IMR-90 (cell line): ENCODE results near the gene NPR3. TPM values are rescaled to one million over a fixed set of nuclear protein-coding genes. Genes with fewer than 3 reads are reported as not detected.
A peak's percentile ranks its signal among the peaks of the same experiment; 100 is the strongest.

Source experiments
- ATAC-seq: fragments of 200-7000 bp; cut with Tn5 transposase; 2 replicates; pipeline ENCODE4 v1.9.1; 2020; ENCODE audit warnings: low read depth, mild to moderate bottlenecking, moderate library complexity
- BruUV-seq: library from RNA; stranded (reverse); fragments of 400-500 nt; replicated peaks from 2 replicates; lab custom pipeline; 2021; lab: Mats Ljungman, UMichigan
- CTCF ChIA-PET: fragments of 300-600 bp; formaldehyde crosslinking; extraction: SDS; loops from one replicate; lab custom pipeline; 2021; ENCODE audit warnings: antibody characterized with exemption; lab: Yijun Ruan, JAX
- POLR2A ChIA-PET: fragments of 300-600 bp; sonication (Branson Sonifier 250); formaldehyde crosslinking; loops from one replicate; lab custom pipeline; 2022; ENCODE audit warnings: antibody characterized with exemption; ENCODE audit not compliant: unreplicated experiment; lab: Charles Lee
- DNase-seq: peaks from one replicate; pipeline ENCODE4 v3.0.0; 2013
- H2AFZ ChIP-seq: replicated peaks from 2 replicates; pipeline ENCODE3; 2013; ENCODE audit warnings: low read length, mild to moderate bottlenecking; ENCODE audit not compliant: poor library complexity
- H2AK5ac ChIP-seq: 2 replicates; pipeline ENCODE4 v1.6.1; 2013; ENCODE audit warnings: low read depth, low read length, inconsistent platforms
- H2AK9ac ChIP-seq: replicated peaks from 2 replicates; pipeline ENCODE3; 2013; ENCODE audit warnings: mild to moderate bottlenecking, low read depth, low read length, moderate library complexity; ENCODE audit not compliant: poor library complexity
- H2BK120ac ChIP-seq: 2 replicates; pipeline ENCODE4 v1.6.1; 2013; ENCODE audit warnings: low read depth, low read length, inconsistent platforms
- H2BK15ac ChIP-seq: 3 replicates; pipeline ENCODE4 v1.6.1; 2013; ENCODE audit warnings: low read depth, low read length, inconsistent platforms
- H2BK20ac ChIP-seq: 2 replicates; pipeline ENCODE4 v1.6.1; 2013; ENCODE audit warnings: low read depth, mild to moderate bottlenecking, inconsistent platforms, low read length, moderate library complexity
- H2BK5ac ChIP-seq: 2 replicates; pipeline ENCODE4 v1.6.1; 2013; ENCODE audit warnings: mild to moderate bottlenecking, low read depth, low read length, inconsistent platforms; ENCODE audit not compliant: poor library complexity, severe bottlenecking
- H3K14ac ChIP-seq: replicated peaks from 2 replicates; pipeline ENCODE4 v1.6.1; 2013; ENCODE audit warnings: low read depth, low read length, inconsistent platforms
- H3K18ac ChIP-seq: 2 replicates; pipeline ENCODE4 v1.6.1; 2013; ENCODE audit warnings: low read depth, low read length, control low read depth
- H3K23ac ChIP-seq: 2 replicates; pipeline ENCODE4 v1.6.1; 2013; ENCODE audit warnings: low read depth, low read length, inconsistent platforms
- H3K27ac ChIP-seq: 2 replicates; pipeline ENCODE4 v1.5.1; 2013; ENCODE audit warnings: mild to moderate bottlenecking, control low read depth, low read length; ENCODE audit not compliant: insufficient read depth
- H3K27me3 ChIP-seq: 2 replicates; pipeline ENCODE4 v1.6.1; 2013; ENCODE audit warnings: low read length; ENCODE audit not compliant: control insufficient read depth, insufficient read depth
- H3K36me3 ChIP-seq: 2 replicates; pipeline ENCODE4 v1.6.1; 2013; ENCODE audit warnings: low read length, mixed read lengths; ENCODE audit not compliant: control insufficient read depth, insufficient read depth
- H3K4ac ChIP-seq: 2 replicates; pipeline ENCODE4 v1.6.1; 2013; ENCODE audit warnings: low read depth, low read length, inconsistent platforms
- H3K4me1 ChIP-seq: 2 replicates; pipeline ENCODE4 v1.6.1; 2013; ENCODE audit warnings: low read length, mixed read lengths; ENCODE audit not compliant: control insufficient read depth, insufficient read depth
- H3K4me2 ChIP-seq: 2 replicates; pipeline ENCODE4 v1.6.1; 2013; ENCODE audit warnings: low read depth, mild to moderate bottlenecking, control low read depth, low read length, moderate library complexity
- H3K4me3 ChIP-seq: 2 replicates; pipeline ENCODE4 v1.5.1; 2013; ENCODE audit warnings: low read depth, mild to moderate bottlenecking, control low read depth, low read length, moderate library complexity; ENCODE audit not compliant: insufficient read depth
- H3K56ac ChIP-seq: 2 replicates; pipeline ENCODE4 v1.6.1; 2013; ENCODE audit warnings: low read length, inconsistent platforms; ENCODE audit not compliant: insufficient read depth; ENCODE audit errors: extremely low read depth
- H3K79me1 ChIP-seq, 2 experiments: 2 replicates each; pipeline ENCODE4 v1.6.1; 2013; ENCODE audit warnings: low read length in 2 of 2, inconsistent platforms in 1 of 2, low read depth in 1 of 2
- H3K9ac ChIP-seq: 2 replicates; pipeline ENCODE4 v1.6.1; 2013; ENCODE audit warnings: low read depth, low read length, control low read depth
- H3K9me1 ChIP-seq: 2 replicates; pipeline ENCODE4 v1.6.1; 2013; ENCODE audit warnings: low read length, inconsistent platforms; ENCODE audit not compliant: insufficient read depth
- H3K9me3 ChIP-seq: 2 replicates; pipeline ENCODE4 v1.6.1; 2013; ENCODE audit warnings: low read length; ENCODE audit not compliant: control insufficient read depth, insufficient read depth
- H4K20me1 ChIP-seq: 2 replicates; pipeline ENCODE4 v1.6.1; 2013; ENCODE audit warnings: low read length, inconsistent platforms; ENCODE audit not compliant: insufficient read depth
- H4K5ac ChIP-seq: 2 replicates; pipeline ENCODE4 v1.6.1; 2013; ENCODE audit warnings: mild to moderate bottlenecking, low read depth, low read length, control low read depth
- H4K8ac ChIP-seq, 2 experiments: 2 replicates each; pipeline ENCODE4 v1.6.1; 2013; ENCODE audit warnings: low read depth in 2 of 2, low read length in 2 of 2, control low read depth in 1 of 2, inconsistent platforms in 1 of 2
- H4K91ac ChIP-seq: 2 replicates; pipeline ENCODE4 v1.6.1; 2013; ENCODE audit warnings: low read depth, low read length, inconsistent platforms; ENCODE audit not compliant: insufficient read depth
- FOS ChIP-seq: fragments of 150-350 bp; IDR thresholded peaks from 2 replicates; pipeline ENCODE4 v1.6.1; 2016; ENCODE audit warnings: low read depth, low read length
- MAFK ChIP-seq: IDR thresholded peaks from 2 replicates; pipeline ENCODE4 v1.6.1; 2012; ENCODE audit warnings: low read depth, low read length, improper control_type of control experiment
- MAZ ChIP-seq: IDR thresholded peaks from 2 replicates; pipeline ENCODE4 v1.6.1; 2012; ENCODE audit warnings: low read depth, mild to moderate bottlenecking, low read length, improper control_type of control experiment, moderate library complexity, borderline replicate concordance
- MXI1 ChIP-seq: IDR thresholded peaks from 2 replicates; pipeline ENCODE4 v1.6.1; 2012; ENCODE audit warnings: low read depth, mild to moderate bottlenecking, low read length, moderate library complexity, borderline replicate concordance
- POLR2A ChIP-seq: IDR thresholded peaks from 2 replicates; pipeline ENCODE4 v1.6.1; 2012; ENCODE audit warnings: mild to moderate bottlenecking, low read depth, low read length
- RCOR1 ChIP-seq: IDR thresholded peaks from 2 replicates; pipeline ENCODE4 v1.6.1; 2012; ENCODE audit warnings: mild to moderate bottlenecking, low read length, improper control_type of control experiment; ENCODE audit not compliant: insufficient replicate concordance
- RFX5 ChIP-seq: IDR thresholded peaks from 2 replicates; pipeline ENCODE4 v1.8.0; 2012; ENCODE audit warnings: low read depth, mild to moderate bottlenecking, low read length, moderate library complexity
- WGBS, 2 experiments: methylation state at CpG; one replicate each; pipeline versions ENCODE4 v1.1.5 to v1.1.7; 2013; ENCODE audit warnings: missing lambda C conversion rate in 2 of 2; ENCODE audit not compliant: insufficient read length in 1 of 2; ENCODE audit errors: extremely low coverage in 2 of 2; 5-methylcytosine and 5-hydroxymethylcytosine counted together
- dilution Hi-C: fragments of 300-500 bp; cut with HindIII; formaldehyde crosslinking; loops from one replicate; pipeline ENCODE4 v1.14.3; 2018; ENCODE audit warnings: low sequenced_read_pairs; ENCODE audit not compliant: unreplicated experiment
- in situ Hi-C: fragments of 300-500 bp; cut with MboI; formaldehyde crosslinking; loops from 3 replicates; pipeline ENCODE4 v1.14.3; 2019; ENCODE audit warnings: low sequenced_read_pairs, inconsistent platforms, mixed read lengths
- intact Hi-C: fragments of 100-400 bp; cut with micrococcal nuclease; formaldehyde crosslinking; loops from 2 replicates; pipeline ENCODE4 v1.10.0; 2022
- polyA plus RNA-seq, 3 experiments: library from polyadenylated mRNA; depleted of rRNA; stranded (reverse); fragments of >200 nt; gene quantifications; 2 replicates each; pipeline ENCODE4 v1.2.3, GENCODE V29; 2012; ENCODE audit warnings: low replicate concordance in 1 of 3
- total RNA-seq: library from RNA; depleted of rRNA; stranded (reverse); fragments of >200 nt; gene quantifications from 2 replicates; pipeline ENCODE4 v1.2.3, GENCODE V29; 2012
- TF ChIP-seq, protein P1 (sequence below): fragments of 150-350 bp; IDR thresholded peaks from 2 replicates; pipeline ENCODE4 v1.6.1; 2016; ENCODE audit warnings: low read depth, mild to moderate bottlenecking, low read length, moderate library complexity, borderline replicate concordance

The NPR3 gene
- total and polyA plus RNA-seq, 2 of the 4 experiments (the other 2 are of a cell fraction) = 24.6 to 88.2 TPM

DNA sequence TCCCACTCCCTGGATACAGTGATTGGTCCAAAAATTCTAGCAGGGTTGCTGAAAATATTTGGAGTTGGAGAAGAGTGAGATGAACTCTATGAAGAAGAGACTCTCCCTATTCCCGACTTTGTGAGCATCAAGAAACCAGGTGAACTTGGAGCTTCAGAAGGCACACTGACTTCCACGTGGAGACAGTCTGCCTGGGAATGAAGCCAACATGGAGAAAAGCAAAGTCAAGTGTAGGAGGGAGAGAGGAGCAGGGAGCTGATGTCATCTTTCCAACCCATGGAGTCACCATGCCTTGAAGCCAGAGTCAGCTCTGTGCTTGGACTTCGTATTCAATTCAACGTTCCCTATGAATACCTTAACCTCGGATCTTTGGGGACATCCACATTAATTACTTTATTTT, 125.1 kb downstream of the NPR3 start:
- WGBS, 2 experiments = 60% methylated on average over 1 of the region's 5 CpGs; no CpG with 5 or more reads in 1 of the 2 experiments
- intact Hi-C loops (no loop called here), in situ Hi-C loops (no loop called here), dilution Hi-C loops (no loop called here)
- H4K8ac ChIP-seq = no peak overlapping the region
- TF ChIP-seq, protein P1, sequence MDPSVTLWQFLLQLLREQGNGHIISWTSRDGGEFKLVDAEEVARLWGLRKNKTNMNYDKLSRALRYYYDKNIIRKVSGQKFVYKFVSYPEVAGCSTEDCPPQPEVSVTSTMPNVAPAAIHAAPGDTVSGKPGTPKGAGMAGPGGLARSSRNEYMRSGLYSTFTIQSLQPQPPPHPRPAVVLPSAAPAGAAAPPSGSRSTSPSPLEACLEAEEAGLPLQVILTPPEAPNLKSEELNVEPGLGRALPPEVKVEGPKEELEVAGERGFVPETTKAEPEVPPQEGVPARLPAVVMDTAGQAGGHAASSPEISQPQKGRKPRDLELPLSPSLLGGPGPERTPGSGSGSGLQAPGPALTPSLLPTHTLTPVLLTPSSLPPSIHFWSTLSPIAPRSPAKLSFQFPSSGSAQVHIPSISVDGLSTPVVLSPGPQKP = no peak
- TF ChIP-seq RFX5 (no peak), POLR2A (no peak), RCOR1 (no peak), MAFK (no peak), MAZ (no peak), MXI1 (no peak), FOS (no peak)
- no peak overlapping the region for H2BK20ac ChIP-seq
- no peak overlapping the region for H3K14ac ChIP-seq
- no peak overlapping the region for H3K4ac ChIP-seq
- no peak overlapping the region for H2AK5ac ChIP-seq
- no peak overlapping the region for H3K4me3 ChIP-seq
- BruUV-seq = no TSS peak
- H3K9me3 ChIP-seq = no peaks in the 10 kb centered on the region
- H3K27me3 ChIP-seq = no peaks in the 10 kb centered on the region
- H2AK9ac ChIP-seq = no peak overlapping the region
- peak; percentile 57 for DNase-seq
- no peak overlapping the region for H2AFZ ChIP-seq
- H2BK120ac ChIP-seq = no peak overlapping the region
- H4K20me1 ChIP-seq = no peaks in the 10 kb centered on the region
- no peak overlapping the region for H2BK15ac ChIP-seq
- no peaks in the 10 kb centered on the region for H3K36me3 ChIP-seq
- ATAC-seq = no peak
- H3K79me1 ChIP-seq = no peaks in the 10 kb centered on the region
- no peak overlapping the region for H3K23ac ChIP-seq
- H3K18ac ChIP-seq = peak overlapping the region; percentile 76; the same call in 1 of the 2 replicates
- no peak overlapping the region for H4K5ac ChIP-seq
- H2BK5ac ChIP-seq = no peak overlapping the region
- no peak overlapping the region for H3K27ac ChIP-seq
- no peak overlapping the region for H3K9ac ChIP-seq
- peaks cover 13% of the 10 kb centered on the region for H3K4me1 ChIP-seq
- H3K4me2 ChIP-seq = no peak overlapping the region
- ChIA-PET POLR2A (no interaction called here), CTCF (no interaction called here)
- no peak overlapping the region for H3K56ac ChIP-seq
- no peak overlapping the region for H4K91ac ChIP-seq
- no peaks in the 10 kb centered on the region for H3K9me1 ChIP-seq
